ENCODE measurements around the gene BTBD10.

DNA sequence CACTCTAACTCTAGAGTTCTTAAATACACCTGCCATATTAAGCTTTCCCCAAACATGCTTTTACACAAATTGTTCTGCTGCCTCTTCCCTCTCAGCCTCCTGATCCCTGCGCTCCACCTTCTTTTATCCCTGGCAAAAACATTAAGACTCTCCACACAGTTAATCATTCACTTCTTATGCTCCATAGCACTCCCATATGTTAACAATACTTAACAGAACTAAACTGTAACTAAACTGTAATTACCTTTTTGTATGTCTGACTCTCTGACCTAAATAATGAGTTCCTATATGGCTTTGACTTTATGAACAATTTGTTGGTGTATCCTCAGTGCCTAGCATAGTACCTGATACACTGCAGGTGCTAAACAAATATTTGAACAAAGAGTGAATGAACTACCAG, 71.8 kb downstream of the BTBD10 start:
- TF ChIP-seq CTCF (IDR thresholded peaks at IDR 0.05) (no peak), POLR2A (IDR thresholded peaks at IDR 0.05) (no peak)
